ENCODE results near the gene METTL27. TPM values are rescaled to one million over a fixed set of nuclear protein-coding genes. Genes with fewer than 3 reads are reported as not detected.
A peak's percentile ranks its signal among the peaks of the same experiment; 100 is the strongest.

METTL27 gene
- total and polyA plus RNA-seq, 9 of the 15 experiments (the other 6 are each of a cell fraction or from before 2014, with no cell fraction given), result 0.08 to 0.82 (median 0.33) TPM; not detected in 4

DNA sequence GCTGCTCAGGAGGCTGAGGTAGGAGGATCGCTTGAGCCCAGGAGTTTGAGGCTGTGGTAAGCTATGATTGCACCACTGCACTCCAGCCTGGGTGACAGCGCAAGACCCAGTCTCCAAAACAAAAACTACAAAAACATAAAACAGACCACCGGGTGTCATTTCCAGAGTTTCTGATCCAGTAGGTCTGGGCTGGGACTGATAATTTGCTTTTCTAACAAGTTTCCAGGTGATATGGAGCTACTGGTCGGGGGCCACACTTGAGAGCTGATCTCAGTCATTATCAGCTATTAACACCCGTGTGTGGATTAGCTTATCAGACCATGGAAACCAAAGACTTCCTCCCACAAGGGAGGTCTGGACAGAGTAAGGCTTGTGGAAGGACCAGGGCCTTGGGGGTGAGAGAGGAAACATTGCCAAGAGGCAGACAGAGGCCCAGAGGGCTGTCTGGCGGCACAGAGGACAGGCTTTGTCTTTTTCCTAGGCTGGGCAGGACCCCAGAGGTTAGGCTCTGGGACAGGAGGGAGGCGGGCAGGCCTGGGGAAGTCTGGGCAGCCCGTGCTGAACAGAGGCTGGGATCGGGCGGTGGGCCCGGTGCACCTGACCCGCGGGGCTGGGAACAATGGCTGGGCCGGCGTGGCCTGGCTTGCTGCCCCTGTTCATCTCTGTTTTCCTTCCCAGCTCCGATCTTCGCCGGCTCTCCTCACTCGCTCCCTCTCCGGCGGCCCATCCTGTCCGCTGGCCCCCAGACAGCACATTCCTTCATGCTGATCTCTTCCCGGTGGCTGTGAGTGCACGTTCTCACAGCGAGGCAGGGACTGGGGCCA lies 43.9 kb upstream of the METTL27 start (continued):
- TF ChIP-seq HDAC6 (IDR thresholded peaks at IDR 0.05; ENCODE audit: low read depth, low read length), result no peak
- TF ChIP-seq YBX1 (IDR thresholded peaks at IDR 0.05), result no peak
- TF ChIP-seq PHF8 (IDR thresholded peaks at IDR 0.05; ENCODE audit: borderline replicate concordance, low read length), result no peak; the same call in 1 of the 2 replicates
- no peak for TF ChIP-seq KLF1 (tag; IDR thresholded peaks at IDR 0.05)
- TF ChIP-seq, protein P1, sequence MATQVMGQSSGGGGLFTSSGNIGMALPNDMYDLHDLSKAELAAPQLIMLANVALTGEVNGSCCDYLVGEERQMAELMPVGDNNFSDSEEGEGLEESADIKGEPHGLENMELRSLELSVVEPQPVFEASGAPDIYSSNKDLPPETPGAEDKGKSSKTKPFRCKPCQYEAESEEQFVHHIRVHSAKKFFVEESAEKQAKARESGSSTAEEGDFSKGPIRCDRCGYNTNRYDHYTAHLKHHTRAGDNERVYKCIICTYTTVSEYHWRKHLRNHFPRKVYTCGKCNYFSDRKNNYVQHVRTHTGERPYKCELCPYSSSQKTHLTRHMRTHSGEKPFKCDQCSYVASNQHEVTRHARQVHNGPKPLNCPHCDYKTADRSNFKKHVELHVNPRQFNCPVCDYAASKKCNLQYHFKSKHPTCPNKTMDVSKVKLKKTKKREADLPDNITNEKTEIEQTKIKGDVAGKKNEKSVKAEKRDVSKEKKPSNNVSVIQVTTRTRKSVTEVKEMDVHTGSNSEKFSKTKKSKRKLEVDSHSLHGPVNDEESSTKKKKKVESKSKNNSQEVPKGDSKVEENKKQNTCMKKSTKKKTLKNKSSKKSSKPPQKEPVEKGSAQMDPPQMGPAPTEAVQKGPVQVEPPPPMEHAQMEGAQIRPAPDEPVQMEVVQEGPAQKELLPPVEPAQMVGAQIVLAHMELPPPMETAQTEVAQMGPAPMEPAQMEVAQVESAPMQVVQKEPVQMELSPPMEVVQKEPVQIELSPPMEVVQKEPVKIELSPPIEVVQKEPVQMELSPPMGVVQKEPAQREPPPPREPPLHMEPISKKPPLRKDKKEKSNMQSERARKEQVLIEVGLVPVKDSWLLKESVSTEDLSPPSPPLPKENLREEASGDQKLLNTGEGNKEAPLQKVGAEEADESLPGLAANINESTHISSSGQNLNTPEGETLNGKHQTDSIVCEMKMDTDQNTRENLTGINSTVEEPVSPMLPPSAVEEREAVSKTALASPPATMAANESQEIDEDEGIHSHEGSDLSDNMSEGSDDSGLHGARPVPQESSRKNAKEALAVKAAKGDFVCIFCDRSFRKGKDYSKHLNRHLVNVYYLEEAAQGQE (IDR thresholded peaks at IDR 0.05; ENCODE audit: borderline replicate concordance), result peak; percentile 47; the same call in 1 of the 2 replicates
- TF ChIP-seq, protein P1 (CRISPR knock-in tag; IDR thresholded peaks at IDR 0.05; ENCODE audit: low read depth), result no peak
- no peak for TF ChIP-seq SRSF1 (IDR thresholded peaks at IDR 0.05; ENCODE audit: low read depth, low read length)
- TF ChIP-seq SRSF7 (optimal IDR thresholded peaks at IDR 0.05; ENCODE audit: low read depth, low read length), result no peak
- peak in 1 of 2 experiments; percentile 68; a peak in 2 of 4 replicates for TF ChIP-seq FOXA3 (CRISPR knock-in tag; conservative IDR thresholded peaks at IDR 0.05 in 1 of 2, IDR thresholded peaks at IDR 0.05 in 1 of 2)
- no peak; the same call in 1 of the 2 replicates for TF ChIP-seq ELF1 (tag; IDR thresholded peaks at IDR 0.05)
- TF ChIP-seq, protein P2, sequence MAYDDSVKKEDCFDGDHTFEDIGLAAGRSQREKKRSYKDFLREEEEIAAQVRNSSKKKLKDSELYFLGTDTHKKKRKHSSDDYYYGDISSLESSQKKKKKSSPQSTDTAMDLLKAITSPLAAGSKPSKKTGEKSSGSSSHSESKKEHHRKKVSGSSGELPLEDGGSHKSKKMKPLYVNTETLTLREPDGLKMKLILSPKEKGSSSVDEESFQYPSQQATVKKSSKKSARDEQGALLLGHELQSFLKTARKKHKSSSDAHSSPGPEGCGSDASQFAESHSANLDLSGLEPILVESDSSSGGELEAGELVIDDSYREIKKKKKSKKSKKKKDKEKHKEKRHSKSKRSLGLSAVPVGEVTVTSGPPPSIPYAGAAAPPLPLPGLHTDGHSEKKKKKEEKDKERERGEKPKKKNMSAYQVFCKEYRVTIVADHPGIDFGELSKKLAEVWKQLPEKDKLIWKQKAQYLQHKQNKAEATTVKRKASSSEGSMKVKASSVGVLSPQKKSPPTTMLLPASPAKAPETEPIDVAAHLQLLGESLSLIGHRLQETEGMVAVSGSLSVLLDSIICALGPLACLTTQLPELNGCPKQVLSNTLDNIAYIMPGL (CRISPR knock-in tag; IDR thresholded peaks at IDR 0.05), result no peak; the same call in 1 of the 2 replicates
- TF ChIP-seq NR4A1 (CRISPR knock-in tag; IDR thresholded peaks at IDR 0.05), result peak; percentile 81; the same call in 1 of the 2 replicates
- TF ChIP-seq NR4A1 (tag; IDR thresholded peaks at IDR 0.05), result peak; percentile 98
- TF ChIP-seq ZNF408 (CRISPR knock-in tag; IDR thresholded peaks at IDR 0.05; ENCODE audit: low read depth), result no peak
- peak; percentile 85; the same call in 1 of the 2 replicates for TF ChIP-seq NFXL1 (CRISPR knock-in tag; IDR thresholded peaks at IDR 0.05)
- no peak for TF ChIP-seq NR3C1 (CRISPR knock-in tag; IDR thresholded peaks at IDR 0.05)
